ENCODE results near the gene HOXB5. TPM values are rescaled to one million over a fixed set of nuclear protein-coding genes. Genes with fewer than 3 reads are reported as not detected.
A peak's percentile ranks its signal among the peaks of the same experiment; 100 is the strongest.

The HOXB5 gene
- total and polyA plus RNA-seq, 2 donors (not counting 1 experiment from before 2014, with no cell fraction given) = not detected

GRCh38 chr17:48595278-48595999, 1.9 kb upstream of the HOXB5 start:
- no peak for DNase-seq
- H4K20me1 ChIP-seq (ENCODE audit: control insufficient read depth, insufficient read depth, low read length, poor library complexity, severe bottlenecking) = peaks cover 8% of the 10 kb centered on the region
- POLR2A ChIA-PET = no interaction called here
- intact Hi-C loops (cut with micrococcal nuclease) = loop anchor here (5.0 kb wide), 1 partner anchor 132 kb away; the partner anchor contains the start of gene HOXB13
- H3K4me3 ChIP-seq (ENCODE audit: control extremely low read depth in 1 of 5, extremely low read depth in 1 of 5, insufficient read depth in 1 of 5, low read depth in 2 of 5, low read length in 4 of 5) = no peak overlapping the region
- H3K27ac ChIP-seq (ENCODE audit: low read length in 2 of 2) = no peak overlapping the region
- peaks cover 52 to 56% of the 10 kb centered on the region in 2 donors for H3K4me1 ChIP-seq (ENCODE audit: control insufficient read depth in 2 of 2, insufficient read depth in 2 of 2, low read length in 2 of 2)
- peaks cover 90% of the 10 kb centered on the region for H3K27me3 Mint-ChIP-seq
- peaks cover 0 to 99% (median 77%) of the 10 kb centered on the region in 4 experiments for H3K27me3 ChIP-seq (replicated peaks in 1 of 4; ENCODE audit: control extremely low read depth in 1 of 4, control insufficient read depth in 3 of 4, insufficient read depth in 4 of 4, low read length in 3 of 4)
- no peaks in the 10 kb centered on the region for H3K9me3 Mint-ChIP-seq (ENCODE audit: insufficient read depth)
- H3K4me1 Mint-ChIP-seq = peaks cover 49% of the 10 kb centered on the region
- no peak overlapping the region for H3K27ac Mint-ChIP-seq
- ATAC-seq (ENCODE audit: low read depth) = no peak
- CTCF ChIA-PET = interaction anchor here (0.6 to 5.6 kb wide), 6 partner anchors 103 to 677 kb away, joined by 3 to 68 read pairs (median 7); no protein-coding TSS in a partner anchor
- no peak overlapping the region for H3K9ac ChIP-seq (ENCODE audit: low read length)
- no peak overlapping the region for H2AFZ ChIP-seq (ENCODE audit: insufficient read depth, low read depth, low read length, poor library complexity, severe bottlenecking)
- peaks cover 0 to 21% (median 0%) of the 10 kb centered on the region in 3 donors for H3K9me3 ChIP-seq (ENCODE audit: control extremely low read depth in 1 of 3, control insufficient read depth in 2 of 3, insufficient read depth in 1 of 3, low read length in 2 of 3)
- no peak overlapping the region for H3K4me3 Mint-ChIP-seq
- TF ChIP-seq EZH2 (IDR thresholded peaks at IDR 0.05; ENCODE audit: borderline replicate concordance, insufficient read depth, low read depth, low read length, poor library complexity, severe bottlenecking) = no peak
- no peak for TF ChIP-seq CTCF (IDR thresholded peaks at IDR 0.05)
- H3K36me3 ChIP-seq (replicated peaks in 1 of 2; ENCODE audit: control extremely low read depth in 1 of 2, control insufficient read depth in 1 of 2, extremely low read depth in 1 of 2, insufficient read depth in 2 of 2, low read length in 1 of 2) = no peaks in the 10 kb centered on the region
- 91% methylated on average over 15 of the region's 25 CpGs for WGBS (ENCODE audit: insufficient coverage)
- H3K79me2 ChIP-seq (ENCODE audit: control insufficient read depth, insufficient read depth, low read length) = no peaks in the 10 kb centered on the region
- H3K4me2 ChIP-seq (replicated peaks; ENCODE audit: low read depth, low read length, poor library complexity, severe bottlenecking) = peak overlapping the region; percentile 94
